Activated naive CD4-positive, alpha-beta T cell treated with anti-CD3 and anti-CD28 coated beads, Interleukin-2, amount 50 U/mL, for 72 hours (primary cell): ENCODE data around the gene TMEM185A. TPM values are rescaled to one million over a fixed set of nuclear protein-coding genes. Genes with fewer than 3 reads are reported as not detected.
"Not testable (repeated sequence)": the region's sequence is repeated elsewhere in the genome, so short reads cannot be mapped to it uniquely, and the experiment has no call there.

Experiments used
- ATAC-seq, 2 donors: fragments of 150-1000 bp; cut with Tn5 transposase; 2 replicates each; pipeline ENCODE4 v1.10.0; 2021; ENCODE audit warnings: mild to moderate bottlenecking in 2 of 2, moderate library complexity in 2 of 2
- DNase-seq, 2 donors: peaks; one replicate each; pipeline ENCODE4 v3.0.0; 2021 to 2022; ENCODE audit warnings: low spot score in 2 of 2
- H3K27ac Mint-ChIP-seq, 2 donors: one replicate each; pipeline ENCODE4 v1.8.0; 2022; ENCODE audit warnings: mild to moderate bottlenecking in 2 of 2, mixed read lengths in 2 of 2
- H3K36me3 Mint-ChIP-seq, 2 donors: one replicate each; pipeline ENCODE4 v1.8.0; 2022; ENCODE audit warnings: mixed read lengths in 2 of 2
- H3K9me3 Mint-ChIP-seq, 2 donors: one replicate each; pipeline ENCODE4 v1.8.0; 2022; ENCODE audit warnings: mixed read lengths in 2 of 2
- total RNA-seq, 2 donors: library from RNA; stranded (reverse); gene quantifications; one replicate each; pipeline ENCODE4 v1.2.3, GENCODE V29; 2022

TMEM185A gene
- total RNA-seq, 2 donors from 2014 or later: 9.0 to 21.5 TPM

GRCh38 chrX:149573456-149573855 is 58.1 kb downstream of the TMEM185A start:
- H3K27ac Mint-ChIP-seq, H3K9me3 Mint-ChIP-seq, DNase-seq, H3K36me3 Mint-ChIP-seq: not testable (repeated sequence)
- ATAC-seq: peak; percentile 96 to 98

DNA sequence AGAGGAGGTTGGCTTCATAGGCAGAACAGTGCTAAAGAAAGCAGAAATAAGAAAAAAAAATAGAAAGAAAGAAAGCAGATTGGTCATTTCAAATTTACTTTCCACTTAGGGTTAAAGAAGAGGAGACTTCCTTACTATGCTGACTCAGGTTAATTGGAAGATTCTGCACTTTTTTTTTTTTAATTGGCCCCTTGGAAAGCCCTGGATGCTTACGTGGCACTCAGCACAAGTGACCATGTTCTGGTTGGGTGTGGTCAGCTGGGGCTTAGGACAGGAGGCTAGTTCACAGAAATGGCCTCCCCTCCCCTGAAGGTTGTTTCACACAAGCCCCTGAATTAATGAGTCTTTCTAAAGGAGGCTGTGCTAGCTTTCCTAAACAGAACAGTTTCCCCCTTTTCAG is 58.8 kb downstream of the TMEM185A start:
- Mint-ChIP-seq H3K27ac (peak overlapping the region in 1 of 2 donors; percentile 82), H3K36me3 (no peaks in the 10 kb centered on the region), H3K9me3 (no peaks in the 10 kb centered on the region)
- ATAC-seq: peak in 1 of 2 donors; percentile 20
- no peak for DNase-seq

DNA sequence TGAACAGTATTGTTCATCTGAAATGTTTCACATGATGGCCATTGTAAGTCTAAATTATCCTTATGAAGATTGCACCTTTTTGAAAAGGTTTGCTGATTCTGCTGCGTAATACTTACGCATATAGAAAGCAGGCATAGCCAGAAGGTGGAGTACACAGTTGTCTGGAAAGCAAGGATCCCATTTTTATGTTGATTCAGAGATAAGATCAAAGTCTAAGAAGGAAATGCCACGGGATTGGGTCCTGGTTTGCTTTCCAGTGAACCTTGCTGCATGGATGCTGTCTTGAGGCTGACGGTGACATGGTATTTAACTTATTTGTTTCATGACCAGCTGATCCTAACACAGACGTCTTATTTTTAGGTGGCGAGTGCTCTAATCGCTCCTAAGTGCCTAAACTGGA is 59.8 kb downstream of the TMEM185A start:
- Mint-ChIP-seq H3K36me3 (no peaks in the 10 kb centered on the region), H3K9me3 (no peaks in the 10 kb centered on the region), H3K27ac (no peak overlapping the region)
- ATAC-seq: no peak
- DNase-seq: no peak

- DNase-seq (no peak), ATAC-seq (no peak)
- Mint-ChIP-seq H3K9me3 (no peaks in the 10 kb centered on the region), H3K36me3 (no peaks in the 10 kb centered on the region), H3K27ac (no peak overlapping the region)
These were observed 60.9 kb downstream of the TMEM185A start for GRCh38 chrX:149570668-149571067.

DNA sequence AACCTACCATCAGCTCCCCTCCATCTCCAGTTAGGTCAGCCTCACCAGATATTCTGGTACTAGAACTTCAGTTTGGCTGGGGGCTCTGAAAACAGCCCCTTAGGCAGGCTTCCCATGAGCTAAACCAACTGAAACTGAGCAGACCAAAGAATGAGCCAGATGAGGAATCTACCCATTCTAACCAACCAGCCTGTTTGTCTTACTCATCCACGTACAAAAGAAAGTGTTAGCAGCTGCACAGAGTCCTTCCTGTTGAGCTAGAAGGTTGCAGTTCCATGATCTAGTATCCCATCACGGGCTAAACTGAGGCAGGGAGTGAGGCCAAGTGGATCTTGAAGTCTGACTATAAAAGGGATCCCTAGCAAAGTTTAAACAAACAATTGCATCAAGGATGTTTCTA is 61.8 kb downstream of the TMEM185A start:
- H3K27ac Mint-ChIP-seq: no peak overlapping the region
- no peaks in the 10 kb centered on the region for H3K36me3 Mint-ChIP-seq
- DNase-seq (no peak), ATAC-seq (peak in 1 of 2 donors; percentile 49)
- no peaks in the 10 kb centered on the region for H3K9me3 Mint-ChIP-seq

DNA sequence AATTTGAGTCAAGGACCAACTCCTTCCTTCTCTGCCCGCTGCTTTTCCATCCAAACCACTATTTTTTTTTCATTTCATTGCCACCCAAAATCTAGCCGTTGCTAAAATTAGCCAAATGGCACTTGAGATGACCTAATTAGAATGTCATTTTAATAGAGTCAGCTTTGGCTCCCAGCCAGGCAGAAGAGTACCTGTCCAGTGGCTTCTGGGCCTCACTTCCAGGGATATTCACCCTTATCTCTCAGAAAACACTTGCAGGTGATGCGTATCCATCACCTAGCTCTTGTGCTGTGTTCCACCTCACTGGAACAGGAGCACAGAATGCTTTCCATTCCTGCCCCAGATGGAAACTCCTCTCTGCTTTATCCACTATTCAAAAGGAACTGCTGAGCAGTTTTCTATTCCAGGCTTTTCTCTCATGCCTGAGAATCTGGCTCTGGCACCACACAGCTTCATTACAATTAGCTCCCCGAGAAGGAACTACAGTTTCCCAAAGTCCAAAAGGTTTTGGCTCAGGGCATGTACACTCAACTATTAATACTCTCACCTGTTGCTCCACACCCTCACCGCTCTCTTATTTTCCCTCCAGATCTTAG is 62.8 kb downstream of the TMEM185A start:
- Mint-ChIP-seq H3K27ac (peak overlapping the region in 1 of 2 donors; percentile 65), H3K36me3 (no peaks in the 10 kb centered on the region), H3K9me3 (no peaks in the 10 kb centered on the region)
- ATAC-seq (no peak), DNase-seq (no peak)

DNA sequence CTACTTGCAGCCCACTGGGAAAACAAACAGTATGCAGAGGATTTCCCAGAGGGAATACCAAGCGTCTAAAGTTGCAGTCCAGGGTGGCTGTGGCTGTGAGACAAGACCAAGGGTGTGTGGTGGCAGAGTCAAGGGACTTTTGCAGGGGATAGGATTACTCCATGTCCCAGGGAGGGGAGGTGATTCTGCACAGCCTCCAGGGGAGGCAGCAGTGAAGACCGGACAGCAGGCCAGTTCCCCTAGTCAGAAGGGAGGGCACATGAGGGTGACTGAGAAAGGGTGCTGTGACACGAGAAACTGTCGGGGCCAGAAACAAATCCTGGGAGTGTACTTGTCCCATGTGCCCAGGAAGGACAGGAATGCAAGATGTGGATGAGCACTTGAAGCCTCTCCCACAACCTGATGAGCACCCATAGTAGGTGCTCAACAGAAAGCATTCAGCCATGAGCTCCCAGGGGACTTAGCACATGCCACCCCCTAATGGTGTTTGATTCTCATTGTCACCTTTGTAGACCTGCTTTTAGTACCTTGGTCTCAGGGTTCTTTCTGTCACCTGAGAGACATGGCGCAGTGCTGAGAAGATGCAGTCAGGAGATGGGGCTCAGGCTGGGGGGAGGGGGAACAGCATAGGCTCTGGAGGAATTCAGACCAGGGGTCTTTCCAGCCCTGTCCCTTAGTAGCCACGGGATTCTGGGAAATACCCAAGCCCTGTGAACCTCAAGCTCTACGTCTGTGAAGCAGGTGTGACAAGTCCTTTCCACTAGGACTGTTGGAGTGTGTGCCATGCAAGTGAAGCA is 63.8 kb downstream of the TMEM185A start:
- DNase-seq (no peak), ATAC-seq (no peak)
- Mint-ChIP-seq H3K9me3 (no peaks in the 10 kb centered on the region), H3K27ac (no peak overlapping the region), H3K36me3 (no peaks in the 10 kb centered on the region)

DNA sequence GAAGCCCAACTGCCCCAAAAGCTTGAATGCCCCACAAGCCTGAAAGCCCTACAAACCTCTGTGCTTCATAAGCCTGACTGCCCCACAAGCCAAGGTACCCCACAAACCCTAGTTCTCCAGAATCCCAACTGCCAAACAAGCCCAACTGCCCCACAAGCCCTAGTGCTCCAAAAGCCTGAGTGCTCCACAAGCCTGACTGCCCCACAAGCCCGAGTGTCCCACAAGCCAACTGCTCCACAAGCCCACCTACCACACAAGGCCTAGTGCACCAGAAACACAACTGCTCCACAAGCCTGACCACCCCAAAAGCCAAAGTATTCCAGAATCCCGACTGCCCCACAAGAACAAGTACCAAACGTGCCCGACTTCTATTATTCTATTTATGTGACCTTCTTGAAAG is 68.2 kb downstream of the TMEM185A start:
- no peaks in the 10 kb centered on the region for H3K36me3 Mint-ChIP-seq
- H3K9me3 Mint-ChIP-seq: no peaks in the 10 kb centered on the region
- no peak overlapping the region for H3K27ac Mint-ChIP-seq
- no peak for ATAC-seq
- DNase-seq: no peak

- ATAC-seq, H3K27ac Mint-ChIP-seq, DNase-seq, H3K36me3 Mint-ChIP-seq, H3K9me3 Mint-ChIP-seq: not testable (repeated sequence)
These were observed 76.3 kb downstream of the TMEM185A start for GRCh38 chrX:149555251-149555650.

- not testable (repeated sequence) for H3K9me3 Mint-ChIP-seq
These were observed 79.7 kb downstream of the TMEM185A start for GRCh38 chrX:149551939-149552248.

GRCh38 chrX:149551245-149551938 is 80.2 kb downstream of the TMEM185A start:
- H3K27ac Mint-ChIP-seq, H3K36me3 Mint-ChIP-seq, H3K9me3 Mint-ChIP-seq, DNase-seq: not testable (repeated sequence)
- peak; percentile 43 to 79 for ATAC-seq

More at GRCh38 chrX:149551939-149552248, 79.7 kb downstream of the TMEM185A start:
- ATAC-seq: peak in 1 of 2 donors; percentile 62
- DNase-seq, H3K36me3 Mint-ChIP-seq, H3K27ac Mint-ChIP-seq: not testable (repeated sequence)

DNA sequence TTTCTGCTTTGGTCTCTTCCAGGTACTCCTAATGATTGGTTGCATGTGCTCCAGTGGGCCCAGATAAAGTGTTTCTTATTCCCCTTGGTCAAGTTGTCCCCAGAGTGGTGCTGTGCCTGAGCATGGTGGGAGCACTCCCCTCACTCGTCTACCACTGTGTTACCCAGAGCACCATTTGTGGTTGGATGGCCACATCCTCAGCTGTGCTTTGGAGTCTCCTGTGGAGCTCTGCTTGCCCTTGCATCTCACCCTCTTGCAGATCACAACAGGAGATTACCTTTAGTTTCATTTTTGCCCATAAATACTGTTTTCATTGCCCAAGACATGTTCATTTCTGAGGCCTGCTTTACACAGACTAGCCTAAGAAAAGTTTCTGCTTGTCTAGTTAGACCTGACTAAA is 81.1 kb downstream of the TMEM185A start:
- peak in 1 of 2 donors; percentile 31 for ATAC-seq
- DNase-seq, H3K9me3 Mint-ChIP-seq, H3K36me3 Mint-ChIP-seq, H3K27ac Mint-ChIP-seq: not testable (repeated sequence)

DNA sequence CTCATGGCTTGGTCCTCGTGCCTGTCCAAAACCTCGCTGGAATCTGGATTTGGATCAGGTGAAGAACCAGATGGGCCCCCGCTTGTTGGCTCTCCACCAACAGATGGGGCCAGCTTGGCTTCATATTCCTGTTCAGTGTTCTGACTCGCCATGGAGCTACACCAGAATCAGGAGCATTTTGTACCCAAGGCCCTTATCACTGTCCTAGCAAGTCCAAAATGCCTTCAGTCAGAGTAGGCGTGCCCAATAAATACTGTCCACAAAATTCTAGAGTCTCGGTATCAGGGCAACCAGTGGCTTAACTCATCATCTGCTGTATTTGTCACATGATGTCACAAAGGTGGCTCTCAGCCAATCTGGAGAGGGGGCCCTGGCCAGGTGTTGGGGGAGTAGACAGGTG is 81.9 kb downstream of the TMEM185A start, which contains the start of gene HSFX3:
TSS of gene HSFX3 (minus strand) at position 224 of the 400 bp plus-strand sequence. CDS start at position 152, 72 bp downstream.
- not testable (repeated sequence) for H3K36me3 Mint-ChIP-seq, H3K9me3 Mint-ChIP-seq, H3K27ac Mint-ChIP-seq, DNase-seq, ATAC-seq

DNA sequence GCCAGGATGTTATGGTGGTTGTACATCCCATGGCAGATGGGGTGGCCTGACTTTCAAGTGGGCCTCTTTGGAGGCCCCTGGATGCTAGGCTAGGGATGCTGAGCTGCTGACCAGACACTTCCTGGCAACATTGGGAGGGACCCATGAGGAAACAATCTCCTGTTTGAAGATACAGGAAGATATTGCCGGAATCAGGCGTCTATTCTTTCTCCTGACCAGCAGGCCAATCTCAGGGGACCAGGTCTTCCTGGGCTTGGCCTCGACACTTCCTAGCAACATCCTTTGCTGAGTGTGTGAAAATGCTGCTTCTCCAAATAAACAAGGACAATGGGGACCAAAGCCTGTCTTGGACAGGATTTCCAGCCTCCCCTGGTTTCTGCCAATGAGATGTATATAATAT is 83.8 kb downstream of the TMEM185A start:
- not testable (repeated sequence) for ATAC-seq, H3K27ac Mint-ChIP-seq, DNase-seq, H3K9me3 Mint-ChIP-seq, H3K36me3 Mint-ChIP-seq

DNA sequence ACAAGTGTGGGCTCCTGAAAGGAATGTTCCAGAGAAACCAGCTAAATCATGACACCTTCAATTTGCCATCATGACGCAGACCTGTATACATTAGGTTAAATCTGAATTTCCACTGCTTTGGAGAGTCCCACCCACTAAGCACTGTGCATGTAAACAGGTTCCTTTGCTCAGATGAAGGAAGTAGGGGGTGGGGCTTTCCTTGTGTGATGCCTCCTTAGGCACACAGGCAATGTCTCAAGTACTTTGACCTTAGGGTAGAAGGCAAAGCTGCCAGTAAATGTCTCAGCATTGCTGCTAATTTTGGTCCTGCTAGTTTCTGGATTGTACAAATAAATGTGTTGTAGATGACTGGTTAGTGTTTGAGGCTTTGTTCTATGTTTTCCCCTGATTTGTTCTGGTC is 84.6 kb downstream of the TMEM185A start:
- DNase-seq, H3K36me3 Mint-ChIP-seq, H3K27ac Mint-ChIP-seq, H3K9me3 Mint-ChIP-seq, ATAC-seq: not testable (repeated sequence)
